ENCODE measurements around the gene GALNT16. TPM values are rescaled to one million over a fixed set of nuclear protein-coding genes. Genes with fewer than 3 reads are reported as not detected.

Gene GALNT16
- total and polyA plus RNA-seq, 2 of the 8 experiments (the other 6 are each of a cell fraction or from before 2014, with no cell fraction given) = 5.4 to 6.3 TPM

DNA sequence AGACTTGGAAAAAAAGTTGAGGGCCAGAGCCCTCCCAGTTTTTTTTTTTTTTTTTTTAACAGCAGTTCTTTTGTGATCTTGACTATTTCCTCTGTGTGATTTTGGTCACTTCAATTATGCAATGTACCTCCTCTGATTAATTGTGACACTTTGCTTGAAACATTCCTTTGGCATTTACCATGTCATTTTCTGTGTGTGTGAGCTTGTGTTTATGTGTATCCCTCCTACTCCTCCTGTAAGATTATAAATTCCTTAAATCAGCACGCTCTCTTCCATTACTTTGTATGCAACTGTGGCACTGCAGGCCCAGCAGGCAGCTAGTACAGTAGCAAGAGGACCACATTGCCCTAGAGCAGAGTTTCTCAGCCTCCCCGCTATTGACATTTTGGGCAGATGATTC is 33.2 kb upstream of the GALNT16 start:
- ChIA-PET CTCF (ENCODE audit: partially characterized antibody) (interaction anchor here (1.4 to 3.0 kb wide), 4 partner anchors 16 to 136 kb away, joined by 4 to 9 read pairs (median 6); no protein-coding TSS in a partner anchor), POLR2A (ENCODE audit: partially characterized antibody) (interaction anchor here (0.7 kb wide), 3 partner anchors 76 to 172 kb away, joined by 3 to 4 read pairs (median 4); partner anchors contain the start of genes ERH and SLC39A9)
- H3K4ac ChIP-seq (replicated peaks; ENCODE audit: insufficient read length, low read depth, low read length) = no peak overlapping the region
- TF ChIP-seq, protein P1, sequence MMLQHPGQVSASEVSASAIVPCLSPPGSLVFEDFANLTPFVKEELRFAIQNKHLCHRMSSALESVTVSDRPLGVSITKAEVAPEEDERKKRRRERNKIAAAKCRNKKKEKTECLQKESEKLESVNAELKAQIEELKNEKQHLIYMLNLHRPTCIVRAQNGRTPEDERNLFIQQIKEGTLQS (IDR thresholded peaks at IDR 0.05; ENCODE audit: insufficient read depth, low read depth, low read length) = no peak
- TF ChIP-seq SRF (IDR thresholded peaks at IDR 0.05; ENCODE audit: low read depth, low read length) (no peak), TBP (IDR thresholded peaks at IDR 0.05; ENCODE audit: low read depth, low read length) (no peak), SAP30 (IDR thresholded peaks at IDR 0.05; ENCODE audit: insufficient read depth, insufficient replicate concordance, low read length) (no peak), USF2 (IDR thresholded peaks at IDR 0.05; ENCODE audit: low read length) (no peak), SIN3A (conservative IDR thresholded peaks at IDR 0.05 in 1 of 2, IDR thresholded peaks at IDR 0.05 in 1 of 2; ENCODE audit: low read depth in 1 of 2, low read length in 2 of 2) (no peak), SP4 (IDR thresholded peaks at IDR 0.05; ENCODE audit: low read length) (no peak), RBBP5 (IDR thresholded peaks at IDR 0.05; ENCODE audit: borderline replicate concordance, low read depth, low read length) (no peak), RNF2 (IDR thresholded peaks at IDR 0.05; ENCODE audit: borderline replicate concordance, low read depth, low read length, missing control alignments, poor library complexity, severe bottlenecking) (no peak), KDM5A (IDR thresholded peaks at IDR 0.05; ENCODE audit: low read length) (no peak), RXRA (IDR thresholded peaks at IDR 0.05; ENCODE audit: insufficient read depth, low read depth, low read length) (no peak)

More for the DNA sequence above, 33.2 kb upstream of the GALNT16 start:
- no peak overlapping the region for H4K8ac ChIP-seq (ENCODE audit: extremely low read depth, insufficient read depth, low read length)
- no peak overlapping the region for H3K9ac ChIP-seq (replicated peaks in 1 of 4; ENCODE audit: extremely low read depth in 1 of 4, low read depth in 3 of 4, low read length in 3 of 4)
- H3K56ac ChIP-seq (replicated peaks; ENCODE audit: insufficient read length, low read depth, low read length) = no peak overlapping the region
- H3K23me2 ChIP-seq (ENCODE audit: low read depth, low read length) = no peaks in the 10 kb centered on the region
- no peaks in the 10 kb centered on the region for H3K4me1 ChIP-seq (replicated peaks in 1 of 4; ENCODE audit: control insufficient read depth in 3 of 4, insufficient read depth in 4 of 4, low read length in 3 of 4)
- H4K91ac ChIP-seq (replicated peaks; ENCODE audit: insufficient read length, low read length) = no peak overlapping the region
- no peak overlapping the region for H3K4me2 ChIP-seq (ENCODE audit: insufficient read depth in 1 of 2, low read depth in 2 of 2, low read length in 2 of 2)
- no peak overlapping the region for H2AFZ ChIP-seq (ENCODE audit: low read length)
- H3K79me2 ChIP-seq (ENCODE audit: control insufficient read depth in 1 of 2, insufficient read depth in 2 of 2, low read length in 2 of 2) = no peaks in the 10 kb centered on the region
- FAIRE-seq = no peak
- no peak overlapping the region for H4K5ac ChIP-seq (ENCODE audit: insufficient read length, low read depth, low read length)
- peaks cover 0 to 21% (median 1%) of the 10 kb centered on the region in 4 experiments; a peak in 3 of 8 replicates for H3K36me3 ChIP-seq (ENCODE audit: control insufficient read depth in 2 of 4, insufficient read depth in 4 of 4, low read length in 3 of 4)
- no peak overlapping the region for H2BK5ac ChIP-seq (ENCODE audit: low read depth, low read length)
- DNase-seq (ENCODE audit: low read depth in 1 of 2, low spot score in 2 of 2) = no peak
- H2BK120ac ChIP-seq (replicated peaks; ENCODE audit: low read depth, low read length) = no peak overlapping the region
- H3K9me3 ChIP-seq (ENCODE audit: insufficient read depth in 2 of 2, low read depth in 1 of 2, low read length in 1 of 2) = no peaks in the 10 kb centered on the region
- H2AK5ac ChIP-seq (ENCODE audit: low read depth, low read length) = no peak overlapping the region
- H3K79me1 ChIP-seq (ENCODE audit: low read depth, low read length) = no peaks in the 10 kb centered on the region
- H4K20me1 ChIP-seq (replicated peaks in 1 of 2; ENCODE audit: control insufficient read depth in 1 of 2, insufficient read depth in 2 of 2, low read length in 2 of 2) = peaks cover 1 to 2% of the 10 kb centered on the region in 2 experiments
- no peak overlapping the region for H3K18ac ChIP-seq (ENCODE audit: extremely low read depth, low read length)
- H2BK15ac ChIP-seq (ENCODE audit: low read length) = no peak overlapping the region
- H3K23ac ChIP-seq (ENCODE audit: insufficient read length) = no peak overlapping the region
- no peak overlapping the region for H3K4me3 ChIP-seq (ENCODE audit: extremely low read depth in 1 of 4, insufficient read depth in 2 of 4, low read depth in 3 of 4, low read length in 4 of 4)
- H3K14ac ChIP-seq (ENCODE audit: insufficient read length) = no peak overlapping the region
- H2BK12ac ChIP-seq (ENCODE audit: low read depth, low read length) = no peak overlapping the region
- H3K27me3 ChIP-seq (replicated peaks in 1 of 4; ENCODE audit: control insufficient read depth in 3 of 4, extremely low read depth in 1 of 4, insufficient read depth in 3 of 4, low read length in 3 of 4) = no peaks in the 10 kb centered on the region
- 97% methylated on average over 2 of the region's 2 CpGs; no CpG with 5 or more reads in 1 of the 2 experiments for whole genome bisulfite sequencing, 2 experiments (ENCODE audit: extremely low coverage in 1 of 2, insufficient coverage in 1 of 2, insufficient read length in 1 of 2, insufficient replicate concordance in 2 of 2, low coverage in 1 of 2, low lambda C conversion rate in 2 of 2, missing lambda C conversion rate in 1 of 2)
- no peak overlapping the region for H2BK20ac ChIP-seq (ENCODE audit: low read length)
- no peak overlapping the region for H3K27ac ChIP-seq (ENCODE audit: low read depth, low read length)

Measured in H1 (cell line).